Nephron (organoid): ENCODE measurements around the gene HMG20B.

Experiments
- H3K27ac Mint-ChIP-seq, 3 experiments: 2 replicates each; pipeline ENCODE4 v1.8.0; 2020; ENCODE audit warnings: mixed read lengths in 3 of 3, mild to moderate bottlenecking in 2 of 3, moderate library complexity in 1 of 3
- H3K27me3 Mint-ChIP-seq: 2 replicates; pipeline ENCODE4 v1.8.0; 2021; ENCODE audit warnings: low read depth, mild to moderate bottlenecking, moderate library complexity, mixed read lengths
- H3K36me3 Mint-ChIP-seq: 2 replicates; pipeline ENCODE4 v1.8.0; 2020; ENCODE audit warnings: low read depth, mixed read lengths
- H3K4me1 Mint-ChIP-seq: 2 replicates; pipeline ENCODE4 v1.8.0; 2020; ENCODE audit warnings: mixed read lengths
- H3K4me3 Mint-ChIP-seq, 3 experiments: 2 replicates each; pipeline ENCODE4 v1.8.0; 2020; ENCODE audit warnings: mild to moderate bottlenecking in 3 of 3, mixed read lengths in 3 of 3, moderate library complexity in 2 of 3
- H3K9me3 Mint-ChIP-seq: 2 replicates; pipeline ENCODE4 v1.8.0; 2020; ENCODE audit warnings: mixed read lengths
- TF ChIP-seq, protein P1 (sequence below), 3 experiments: fragments of 200-600 bp; sonication (generic); IDR thresholded peaks; one replicate each; pipeline ENCODE4 v1.5.0; 2021; ENCODE audit warnings: antibody characterized with exemption in 3 of 3; ENCODE audit not compliant: unreplicated experiment in 3 of 3

HMG20B gene

DNA sequence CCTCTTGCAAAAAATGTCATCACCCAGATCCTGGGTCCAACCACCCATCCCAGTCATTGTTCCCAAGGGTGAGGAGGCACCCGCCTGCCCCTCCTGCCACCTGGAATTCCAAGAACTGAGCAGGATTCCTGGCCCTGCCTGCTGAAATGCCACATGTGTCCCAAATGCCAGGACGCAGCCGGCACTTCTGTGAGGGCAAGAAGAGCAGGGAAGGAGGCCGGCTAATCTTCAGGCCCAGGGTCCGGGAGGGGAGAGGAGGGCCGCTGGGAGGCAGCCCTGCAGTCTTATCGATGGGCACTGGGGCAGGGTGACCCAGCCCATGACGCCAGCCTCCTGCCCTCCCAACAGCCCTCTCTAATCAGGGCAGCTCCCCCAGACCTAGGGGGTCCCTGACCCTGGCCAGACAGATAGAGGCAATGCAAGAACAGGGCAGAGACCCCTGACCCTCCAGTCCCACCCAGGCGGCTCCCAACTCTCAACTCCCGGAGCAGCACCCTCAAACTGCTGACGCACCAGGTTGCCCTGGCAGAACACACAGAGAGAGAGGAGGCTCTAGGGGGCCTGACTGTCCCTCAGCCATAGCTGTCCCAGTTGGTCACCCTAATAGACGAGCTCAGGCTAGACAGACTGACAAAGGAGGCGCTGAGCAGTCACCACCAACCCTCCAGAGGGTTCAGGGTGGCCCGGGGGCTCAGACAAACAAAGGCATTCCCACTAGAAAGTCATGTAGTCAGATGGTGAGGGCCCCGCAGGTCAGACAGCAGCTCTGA lies 16.9 kb upstream of the HMG20B start:
- H3K27ac Mint-ChIP-seq = no peak overlapping the region
- peaks cover 25% of the 10 kb centered on the region for H3K4me1 Mint-ChIP-seq
- no peaks in the 10 kb centered on the region for H3K36me3 Mint-ChIP-seq
- H3K27me3 Mint-ChIP-seq = no peaks in the 10 kb centered on the region
- TF ChIP-seq, protein P1, sequence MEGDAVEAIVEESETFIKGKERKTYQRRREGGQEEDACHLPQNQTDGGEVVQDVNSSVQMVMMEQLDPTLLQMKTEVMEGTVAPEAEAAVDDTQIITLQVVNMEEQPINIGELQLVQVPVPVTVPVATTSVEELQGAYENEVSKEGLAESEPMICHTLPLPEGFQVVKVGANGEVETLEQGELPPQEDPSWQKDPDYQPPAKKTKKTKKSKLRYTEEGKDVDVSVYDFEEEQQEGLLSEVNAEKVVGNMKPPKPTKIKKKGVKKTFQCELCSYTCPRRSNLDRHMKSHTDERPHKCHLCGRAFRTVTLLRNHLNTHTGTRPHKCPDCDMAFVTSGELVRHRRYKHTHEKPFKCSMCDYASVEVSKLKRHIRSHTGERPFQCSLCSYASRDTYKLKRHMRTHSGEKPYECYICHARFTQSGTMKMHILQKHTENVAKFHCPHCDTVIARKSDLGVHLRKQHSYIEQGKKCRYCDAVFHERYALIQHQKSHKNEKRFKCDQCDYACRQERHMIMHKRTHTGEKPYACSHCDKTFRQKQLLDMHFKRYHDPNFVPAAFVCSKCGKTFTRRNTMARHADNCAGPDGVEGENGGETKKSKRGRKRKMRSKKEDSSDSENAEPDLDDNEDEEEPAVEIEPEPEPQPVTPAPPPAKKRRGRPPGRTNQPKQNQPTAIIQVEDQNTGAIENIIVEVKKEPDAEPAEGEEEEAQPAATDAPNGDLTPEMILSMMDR (IDR thresholded peaks at IDR 0.05; ENCODE audit: unreplicated experiment in 3 of 3) = no peak
- no peaks in the 10 kb centered on the region for H3K9me3 Mint-ChIP-seq
- peak overlapping the region; percentile 96 to 99 (median 97) for H3K4me3 Mint-ChIP-seq

DNA sequence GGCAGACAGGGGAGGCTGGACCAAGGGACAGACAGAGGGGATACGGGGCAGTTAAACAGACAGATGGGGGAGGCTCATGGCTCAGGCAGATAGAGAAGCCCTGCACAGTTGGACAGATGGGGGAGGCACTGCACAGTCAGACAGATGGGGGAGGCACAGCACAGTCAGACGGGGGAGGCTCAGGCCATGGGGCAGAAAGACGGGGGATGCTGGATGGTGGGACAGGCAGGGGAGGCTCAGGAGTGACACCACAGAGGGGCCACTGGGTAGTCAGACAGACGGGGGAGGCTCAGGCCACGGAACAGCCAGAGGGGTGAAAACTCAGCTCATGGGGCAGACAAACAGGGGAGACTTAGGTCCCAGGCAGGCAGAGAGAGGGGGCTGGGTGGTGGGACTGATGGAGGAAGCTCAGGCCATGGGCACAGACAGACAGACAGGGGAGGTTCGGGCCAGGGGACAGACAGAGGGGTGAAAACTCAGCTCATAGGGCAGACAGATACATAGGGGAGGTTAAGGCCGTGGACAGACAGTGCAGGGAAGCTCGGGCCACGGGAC lies 16.2 kb upstream of the HMG20B start:
- H3K36me3 Mint-ChIP-seq = no peaks in the 10 kb centered on the region
- H3K4me1 Mint-ChIP-seq = peaks cover 25% of the 10 kb centered on the region
- TF ChIP-seq, protein P1 (IDR thresholded peaks at IDR 0.05; ENCODE audit: unreplicated experiment in 3 of 3) = no peak

DNA sequence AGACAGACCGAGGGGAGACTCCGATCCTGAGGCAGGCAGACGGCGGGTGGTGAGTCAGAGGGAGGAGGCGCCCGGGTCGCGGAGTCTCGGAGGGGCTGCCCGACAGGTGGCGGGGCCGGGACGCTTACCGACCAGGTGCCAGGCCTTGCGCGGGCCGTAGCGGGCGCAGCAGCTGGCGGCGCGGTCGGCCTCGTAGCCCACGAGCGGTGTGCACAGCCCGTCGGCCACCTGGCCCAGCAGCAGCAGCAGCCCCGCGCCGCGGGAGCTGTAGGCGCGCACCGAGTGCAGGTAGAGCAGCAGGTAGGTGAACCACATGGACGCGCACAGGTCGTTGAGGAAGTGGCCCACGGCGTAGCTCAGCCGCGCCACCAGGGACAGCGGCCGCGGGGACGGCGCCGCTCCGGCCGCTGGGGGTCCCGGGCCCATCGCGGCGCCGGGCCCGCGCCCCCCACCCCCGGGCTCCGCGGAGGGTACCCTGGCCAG lies 15.7 kb upstream of the HMG20B start:
- H3K36me3 Mint-ChIP-seq = no peaks in the 10 kb centered on the region
- H3K9me3 Mint-ChIP-seq = no peaks in the 10 kb centered on the region
- TF ChIP-seq, protein P1 (IDR thresholded peaks at IDR 0.05; ENCODE audit: unreplicated experiment in 3 of 3) = no peak
- H3K27ac Mint-ChIP-seq = peak overlapping the region in 1 of 3 experiments; percentile 82
- no peaks in the 10 kb centered on the region for H3K27me3 Mint-ChIP-seq
- H3K4me3 Mint-ChIP-seq = peak overlapping the region; percentile 96 to 99 (median 97)
- H3K4me1 Mint-ChIP-seq = peaks cover 25% of the 10 kb centered on the region

More for the DNA sequence above, 16.2 kb upstream of the HMG20B start:
- peak overlapping the region; percentile 96 to 99 (median 97) for H3K4me3 Mint-ChIP-seq
- H3K27ac Mint-ChIP-seq = peak overlapping the region in 1 of 3 experiments; percentile 82
- H3K9me3 Mint-ChIP-seq = no peaks in the 10 kb centered on the region
- H3K27me3 Mint-ChIP-seq = no peaks in the 10 kb centered on the region

DNA sequence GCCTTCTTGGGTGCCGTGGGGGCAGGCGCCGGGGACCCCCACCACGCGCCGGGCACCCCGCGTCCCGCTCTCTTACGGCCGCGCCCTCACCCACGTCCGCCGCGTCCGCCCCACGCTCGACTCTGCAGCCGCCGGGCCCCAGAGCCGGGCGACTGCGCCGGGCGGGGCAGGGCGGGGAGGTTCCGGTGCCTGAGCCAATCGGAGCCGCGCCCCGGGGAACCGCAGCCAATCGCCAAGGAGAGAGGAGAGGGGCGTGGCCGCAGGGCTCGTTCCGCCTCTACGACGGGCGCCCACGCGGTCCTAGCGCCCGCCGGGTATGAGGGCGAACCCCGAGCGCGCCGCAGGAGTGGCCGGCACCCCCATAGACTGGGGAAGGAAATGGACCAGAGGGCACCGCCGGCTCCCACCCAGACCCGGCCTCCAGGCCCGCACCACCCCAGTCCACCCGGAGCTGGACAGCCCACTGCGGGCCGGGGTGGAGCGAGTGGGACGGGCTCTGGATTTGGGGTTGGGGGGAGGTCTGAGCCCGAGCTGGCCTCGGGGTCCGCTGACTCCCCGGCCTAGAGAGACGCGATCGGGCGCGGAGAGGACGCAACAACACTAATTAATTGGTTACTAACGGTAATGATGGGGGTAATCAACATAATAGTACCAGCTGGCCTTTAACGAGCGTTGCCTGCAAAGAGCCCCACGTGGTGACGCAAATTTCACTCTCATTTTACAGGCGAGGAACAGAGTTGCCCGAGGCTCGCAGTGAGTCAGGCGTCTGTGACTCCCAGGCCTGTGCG lies 15.1 kb upstream of the HMG20B start, which contains the start of gene MFSD12:
TSS of gene MFSD12 (minus strand) at position 126 of the 788 bp plus-strand sequence. CDS start 183 bp downstream, outside the sequence.
- Mint-ChIP-seq H3K4me3 (peak within 1 kb of the TSS; percentile 96 to 99 (median 97)), H3K36me3 (no peaks in the 10 kb centered on the region), H3K9me3 (no peaks in the 10 kb centered on the region), H3K4me1 (peaks cover 25% of the 10 kb centered on the region), H3K27me3 (no peaks in the 10 kb centered on the region), H3K27ac (peak within 1 kb of the TSS; percentile 44 to 82 (median 66))
- TF ChIP-seq, protein P1 (IDR thresholded peaks at IDR 0.05; ENCODE audit: unreplicated experiment in 3 of 3) = no peak

DNA sequence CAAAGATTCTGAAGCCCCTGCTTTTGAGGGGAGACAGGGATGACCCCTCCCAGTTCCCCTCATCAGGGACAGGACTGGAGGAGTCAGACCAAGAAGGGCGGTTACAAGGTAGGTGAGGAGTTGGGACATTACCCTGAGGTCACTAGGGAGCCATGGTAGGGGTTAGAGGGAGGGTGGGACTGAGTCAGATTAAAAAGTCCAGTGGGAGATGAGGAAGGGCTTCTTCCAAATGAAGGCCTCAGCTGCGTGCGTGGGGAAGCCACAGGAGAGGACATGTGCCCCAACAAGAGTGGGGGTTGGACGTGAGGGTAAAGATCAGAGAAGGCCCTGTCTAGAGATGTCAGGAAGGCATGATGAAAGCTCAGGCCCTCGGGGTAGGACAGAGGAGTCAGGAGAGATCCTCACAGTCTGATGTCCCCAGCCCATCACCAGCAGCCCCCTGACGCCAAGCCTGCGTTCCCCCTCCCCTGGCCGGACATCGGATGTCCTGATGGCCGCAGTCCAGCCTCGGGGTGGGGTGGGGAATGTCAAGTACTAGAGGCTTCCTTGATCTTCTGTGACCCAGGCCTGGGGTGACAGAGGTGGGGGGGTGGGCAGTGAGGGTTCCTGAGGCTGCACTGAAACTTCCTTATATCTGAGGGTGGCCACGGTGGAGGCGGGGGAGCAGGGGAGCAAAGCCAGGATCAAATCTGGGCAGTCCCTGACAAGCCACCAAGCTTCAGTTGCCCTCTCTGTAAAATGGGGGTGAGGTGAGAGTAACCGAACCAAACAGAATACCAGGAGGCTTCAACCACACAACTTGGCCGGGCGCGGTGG lies 8.8 kb upstream of the HMG20B start:
- Mint-ChIP-seq H3K36me3 (no peaks in the 10 kb centered on the region), H3K4me3 (no peak overlapping the region), H3K4me1 (no peaks in the 10 kb centered on the region), H3K27ac (no peak overlapping the region), H3K9me3 (no peaks in the 10 kb centered on the region), H3K27me3 (no peaks in the 10 kb centered on the region)
- TF ChIP-seq, protein P1 (IDR thresholded peaks at IDR 0.05; ENCODE audit: unreplicated experiment in 3 of 3) = no peak
